ENCODE measurements around the gene CTNND2.

The CTNND2 gene

GRCh38 chr5:11620172-11620571, 284.1 kb downstream of the CTNND2 start:
- Histone ChIP-seq H3K27ac (ENCODE audit: extremely low read depth, low read depth, low read length) (no peak overlapping the region), H3K4me3 (ENCODE audit: low read depth, low read length) (no peak overlapping the region), H3K9me3 (ENCODE audit: control insufficient read depth, insufficient read depth, low read depth, low read length) (no peaks in the 10 kb centered on the region), H3K36me3 (ENCODE audit: control insufficient read depth in 2 of 2, insufficient read depth in 1 of 2, low read length in 2 of 2) (no peaks in the 10 kb centered on the region), H3K4me1 (ENCODE audit: control insufficient read depth, insufficient read depth, low read length) (no peaks in the 10 kb centered on the region)
- no peak for TF ChIP-seq KLF17 (tag by site-specific recombination; IDR thresholded peaks at IDR 0.05)
- no peak for TF ChIP-seq MEIS1 (CRISPR knock-in tag; IDR thresholded peaks at IDR 0.05; ENCODE audit: borderline replicate concordance)
- POLR2A ChIA-PET = no interaction called here
- CTCF ChIA-PET = interaction anchor here (0.7 kb wide), 1 partner anchor 1734 kb away, joined by 4 read pairs; no protein-coding TSS in a partner anchor

GRCh38 chr5:11619339-11620024, 284.8 kb downstream of the CTNND2 start:
- Histone ChIP-seq H3K36me3 (ENCODE audit: control insufficient read depth in 2 of 2, insufficient read depth in 1 of 2, low read length in 2 of 2) (no peaks in the 10 kb centered on the region), H3K9me3 (ENCODE audit: control insufficient read depth, insufficient read depth, low read depth, low read length) (no peaks in the 10 kb centered on the region), H3K4me3 (ENCODE audit: low read depth, low read length) (no peak overlapping the region), H3K27ac (ENCODE audit: extremely low read depth, low read depth, low read length) (no peak overlapping the region), H3K4me1 (ENCODE audit: control insufficient read depth, insufficient read depth, low read length) (no peaks in the 10 kb centered on the region)
- ChIA-PET POLR2A (no interaction called here), CTCF (interaction anchor here (0.5 to 0.7 kb wide), 2 partner anchors 185 to 1734 kb away, joined by 4 read pairs; no protein-coding TSS in a partner anchor)
- no peak for TF ChIP-seq ZNF768 (tag by site-specific recombination; IDR thresholded peaks at IDR 0.05)
- TF ChIP-seq PRDM4 (tag by site-specific recombination; IDR thresholded peaks at IDR 0.05) = no peak
- no peak for TF ChIP-seq ZNF248 (tag by site-specific recombination; IDR thresholded peaks at IDR 0.05)
- no peak for TF ChIP-seq ZNF791 (tag by site-specific recombination; IDR thresholded peaks at IDR 0.05)
- TF ChIP-seq ZBTB1 (tag by site-specific recombination; IDR thresholded peaks at IDR 0.05) = no peak
- no peak for TF ChIP-seq ZNF398 (tag by site-specific recombination; IDR thresholded peaks at IDR 0.05)
- TF ChIP-seq SCRT1 (tag by site-specific recombination; IDR thresholded peaks at IDR 0.05; ENCODE audit: borderline replicate concordance) = no peak
- no peak for TF ChIP-seq ZNF610 (tag by site-specific recombination; IDR thresholded peaks at IDR 0.05; ENCODE audit: borderline replicate concordance)
- no peak for TF ChIP-seq SP3 (tag by site-specific recombination; IDR thresholded peaks at IDR 0.05)
- TF ChIP-seq PRDM2 (tag by site-specific recombination; IDR thresholded peaks at IDR 0.05; ENCODE audit: borderline replicate concordance) = no peak
- TF ChIP-seq ZSCAN30 (tag by site-specific recombination; IDR thresholded peaks at IDR 0.05) = no peak
- no peak for TF ChIP-seq ZNF266 (tag by site-specific recombination; IDR thresholded peaks at IDR 0.05; ENCODE audit: low read depth)
- no peak for TF ChIP-seq ZNF404 (tag by site-specific recombination; IDR thresholded peaks at IDR 0.05)
- TF ChIP-seq ZBTB26 (tag by site-specific recombination; optimal IDR thresholded peaks at IDR 0.05) = no peak
- TF ChIP-seq ZSCAN23 (tag by site-specific recombination; IDR thresholded peaks at IDR 0.05) = no peak
- TF ChIP-seq ZNF23 (tag by site-specific recombination; IDR thresholded peaks at IDR 0.05; ENCODE audit: borderline replicate concordance) = no peak
- no peak for TF ChIP-seq GFI1B (tag by site-specific recombination; IDR thresholded peaks at IDR 0.05)
- TF ChIP-seq YY2 (tag by site-specific recombination; IDR thresholded peaks at IDR 0.05) = no peak
- no peak for TF ChIP-seq YY1 (tag by site-specific recombination; IDR thresholded peaks at IDR 0.05)
